Neural progenitor cell (in vitro differentiated cells): ENCODE results near the gene RGL4.

Source experiments
- CTCF ChIP-seq: fragments of 200-600 bp; sonication (generic); IDR thresholded peaks from 2 replicates; pipeline ENCODE4 v1.5.1; 2017; ENCODE audit warnings: antibody characterized with exemption, mild to moderate bottlenecking
- EZH2 ChIP-seq: fragments of 200-600 bp; sonication (generic); IDR thresholded peaks from 2 replicates; pipeline ENCODE4 v1.6.1; 2017; ENCODE audit warnings: antibody characterized with exemption, mild to moderate bottlenecking, moderate library complexity
- EZH2phosphoT487 ChIP-seq: fragments of 200-600 bp; sonication (generic); IDR thresholded peaks from 2 replicates; pipeline ENCODE4 v1.6.1; 2017; ENCODE audit warnings: antibody characterized with exemption

DNA sequence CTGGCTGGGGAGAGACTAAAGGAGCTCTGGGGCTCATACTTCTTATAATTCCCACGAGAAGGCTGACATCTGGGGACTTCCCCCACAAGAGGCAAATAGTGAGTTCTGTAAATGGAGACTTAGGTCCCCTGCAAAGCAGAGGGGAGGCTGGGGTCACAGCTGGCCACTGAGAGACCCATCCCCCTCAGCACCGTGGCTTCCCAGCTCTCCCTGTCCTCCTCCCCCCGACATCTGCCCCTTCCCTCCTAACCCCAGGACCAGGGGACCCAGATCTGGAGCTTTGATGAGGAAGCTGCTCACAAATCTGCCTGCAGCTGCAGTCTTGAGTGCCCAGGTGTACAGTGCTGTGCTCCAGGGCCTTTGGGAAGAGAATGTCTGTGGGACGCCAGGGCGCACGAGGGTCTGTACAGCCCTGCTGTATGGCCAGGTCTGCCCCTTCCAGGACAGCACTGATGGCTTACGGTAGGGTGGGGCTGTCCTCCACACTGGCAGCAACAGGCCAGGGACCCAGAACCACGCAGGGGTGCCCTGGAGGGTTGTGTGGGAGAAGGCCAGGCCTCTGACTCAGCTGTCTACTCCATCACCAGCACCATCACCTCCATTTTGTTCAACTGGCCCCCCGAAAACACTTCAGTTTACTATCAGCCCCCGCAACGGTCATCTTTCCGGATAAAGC, 1.1 kb downstream of the RGL4 start:
- TF ChIP-seq CTCF = no peak
- TF ChIP-seq EZH2 = no peak
- TF ChIP-seq EZH2phosphoT487 = no peak
